Measurements from ENCODE around the gene MRPS30.

DNA sequence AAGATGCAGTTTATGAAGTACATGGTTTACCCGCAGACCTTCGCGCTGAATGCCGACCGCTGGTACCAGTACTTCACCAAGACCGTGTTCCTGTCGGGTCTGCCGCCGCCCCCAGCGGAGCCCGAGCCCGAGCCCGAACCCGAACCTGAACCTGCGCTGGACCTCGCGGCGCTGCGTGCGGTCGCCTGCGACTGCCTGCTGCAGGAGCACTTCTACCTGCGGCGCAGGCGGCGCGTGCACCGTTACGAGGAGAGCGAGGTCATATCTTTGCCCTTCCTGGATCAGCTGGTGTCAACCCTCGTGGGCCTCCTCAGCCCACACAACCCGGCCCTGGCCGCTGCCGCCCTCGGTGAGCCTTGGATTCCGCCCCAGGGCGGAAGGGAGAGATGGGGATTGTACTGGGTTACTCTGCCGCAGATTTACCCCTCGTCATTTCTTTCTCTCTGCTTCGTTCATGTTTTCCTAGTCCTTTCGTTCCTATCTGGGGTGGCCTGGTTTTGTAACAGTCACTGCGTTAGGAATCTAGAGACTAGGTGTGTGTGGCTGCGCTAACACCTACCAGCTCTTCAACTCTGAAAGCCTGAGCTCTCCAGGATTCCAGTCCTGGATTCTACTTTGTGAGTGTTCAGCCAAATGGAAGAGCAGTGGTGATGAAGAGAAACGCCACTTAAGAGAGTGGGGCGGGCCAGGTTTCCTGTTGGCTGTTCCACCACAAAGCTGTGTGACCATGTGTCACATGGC lies 638 bp downstream of the MRPS30 start:
- no peak for TF ChIP-seq REST (IDR thresholded peaks at IDR 0.05; ENCODE audit: insufficient read depth in 1 of 2, low read depth in 2 of 2, low read length in 1 of 2)
- TF ChIP-seq CTCF (IDR thresholded peaks at IDR 0.05) = no peak
- TF ChIP-seq POLR2AphosphoS5 (IDR thresholded peaks at IDR 0.05; ENCODE audit: low read depth, low read length) = 0 out of 2 replicates have a peak, but pooled peaks have one; percentile 0
